K562 (cell line): Measurements from ENCODE around the gene CERS5. TPM values are rescaled to one million over a fixed set of nuclear protein-coding genes. Genes with fewer than 3 reads are reported as not detected.
A peak's percentile ranks its signal among the peaks of the same experiment; 100 is the strongest.

Experiments used
- ATAC-seq: fragments of 200-7000 bp; cut with Tn5 transposase; 3 replicates; pipeline ENCODE4 v1.9.1; 2020; ENCODE audit warnings: moderate library complexity
- BruUV-seq: library from RNA; stranded (reverse); fragments of 400-500 nt; replicated peaks from 2 replicates; lab custom pipeline; 2021; lab: Mats Ljungman, UMichigan
- CTCF ChIA-PET: fragments of 300-600 bp; formaldehyde crosslinking; extraction: SDS; loops from one replicate; lab custom pipeline; 2021; ENCODE audit warnings: low intra/inter-chr PET ratio; lab: Yijun Ruan, JAX
- POLR2A ChIA-PET: fragments of 300-600, 350-650 bp; sonication (Branson Sonifier 250); formaldehyde crosslinking; extraction: SDS; loops from one replicate; lab custom pipeline; 2021; ENCODE audit warnings: antibody characterized with exemption, inconsistent platforms; lab: Yijun Ruan, JAX
- DNase-seq, 4 experiments: peaks; one replicate each; pipeline versions ENCODE4 v3.0.0 to v3.0.0-alpha.2; 2011 to 2018; ENCODE audit warnings: low spot score in 3 of 4, mixed read lengths in 3 of 4; ENCODE audit errors: extremely low read depth in 1 of 4
- FAIRE-seq: peaks from 2 replicates; lab custom pipeline; 2011; peaks lifted over from hg19 to GRCh38; lab: Jason Lieb, UNC
- H2AFZ ChIP-seq: 2 replicates; pipeline ENCODE4 v1.6.0; 2011; ENCODE audit warnings: low read depth, low read length, control low read depth, inconsistent platforms
- H3K27ac ChIP-seq: fragments of 200-600 bp; 3 replicates; pipeline ENCODE4 v1.8.0; 2011; ENCODE audit warnings: low read depth, mild to moderate bottlenecking, control low read depth, inconsistent platforms, low read length, moderate library complexity, mixed read lengths; ENCODE audit errors: extremely low read depth
- H3K27me3 ChIP-seq, 2 experiments: fragments of 300-600 bp in 1 of 2; 2 replicates in 1 of 2; 3 replicates in 1 of 2; pipeline versions ENCODE4 v1.6.0 to v1.8.0; 2011; ENCODE audit warnings: inconsistent platforms in 2 of 2, low read length in 2 of 2, mild to moderate bottlenecking in 1 of 2, mixed read lengths in 1 of 2, moderate library complexity in 1 of 2; ENCODE audit not compliant: control insufficient read depth in 2 of 2, insufficient read depth in 2 of 2
- H3K36me3 ChIP-seq: fragments of 300-600 bp; 3 replicates; pipeline ENCODE4 v1.8.0; 2011; ENCODE audit warnings: mild to moderate bottlenecking, low read length, inconsistent platforms; ENCODE audit not compliant: control insufficient read depth, insufficient read depth
- H3K4me1 ChIP-seq, 2 experiments: fragments of 200-600 bp in 1 of 2; replicated peaks in 1 of 2; 2 replicates in 1 of 2; 3 replicates in 1 of 2; pipeline versions ENCODE4 v1.5.1 to v1.8.0; 2011; ENCODE audit warnings: inconsistent platforms in 2 of 2, low read length in 2 of 2, mild to moderate bottlenecking in 1 of 2, mixed read lengths in 1 of 2, moderate library complexity in 1 of 2; ENCODE audit not compliant: control insufficient read depth in 2 of 2, insufficient read depth in 2 of 2
- H3K4me2 ChIP-seq: 2 replicates; pipeline ENCODE4 v1.6.1; 2011; ENCODE audit warnings: low read length, control low read depth, inconsistent platforms, mixed read lengths; ENCODE audit not compliant: insufficient read depth
- H3K4me3 ChIP-seq: fragments of 200-600 bp; sonication (generic), shearing (Covaris generic); 2 replicates; pipeline ENCODE4 v1.5.1; 2016; ENCODE audit warnings: control low read depth, inconsistent platforms
- H3K79me2 ChIP-seq: fragments of 200-600 bp; 3 replicates; pipeline ENCODE4 v1.8.0; 2011; ENCODE audit warnings: low read length, inconsistent platforms; ENCODE audit not compliant: control insufficient read depth, insufficient read depth
- H3K9ac ChIP-seq, 2 experiments: 2 replicates each; pipeline versions ENCODE4 v1.6.0 to v1.6.1; 2011; ENCODE audit warnings: low read depth in 2 of 2, low read length in 2 of 2, control low read depth in 1 of 2, inconsistent platforms in 1 of 2, mild to moderate bottlenecking in 1 of 2, mixed read lengths in 1 of 2; ENCODE audit not compliant: insufficient read depth in 1 of 2
- H3K9me1 ChIP-seq: one replicate; pipeline ENCODE4 v1.6.0; 2011; ENCODE audit warnings: inconsistent platforms, mild to moderate bottlenecking, low read length, moderate library complexity; ENCODE audit not compliant: control insufficient read depth, insufficient read depth
- H3K9me3 ChIP-seq: replicated peaks from 2 replicates; pipeline ENCODE4 v1.5.1; 2011; ENCODE audit warnings: low read depth, low read length, inconsistent platforms; ENCODE audit not compliant: control insufficient read depth, insufficient read depth
- H4K20me1 ChIP-seq: replicated peaks from 2 replicates; pipeline ENCODE4 v1.6.1; 2011; ENCODE audit warnings: low read length, inconsistent platforms, mixed read lengths; ENCODE audit not compliant: control insufficient read depth, insufficient read depth
- ARHGAP35 ChIP-seq: fragments of 450-650 bp; IDR thresholded peaks from 2 replicates; pipeline ENCODE4 v1.6.1; 2018; ENCODE audit not compliant: partially characterized antibody
- CAMTA2 ChIP-seq: fragments of 250-450 bp; sonication (Bioruptor Pico); conservative IDR thresholded peaks from 2 replicates; pipeline ENCODE4 v1.5.1; 2022
- CBFA2T3 ChIP-seq: fragments of 450-650 bp; IDR thresholded peaks from 2 replicates; pipeline ENCODE4 v1.6.1; 2017
- CREB1 ChIP-seq, 2 experiments: sonication (generic) in 1 of 2; formaldehyde crosslinking in 1 of 2; IDR thresholded peaks; 2 replicates each; pipeline versions ENCODE4 v1.6.1 to v1.8.0; 2012 to 2022; ENCODE audit warnings: inconsistent platforms in 1 of 2, mild to moderate bottlenecking in 1 of 2, missing genetic modification reagents in 1 of 2, moderate library complexity in 1 of 2
- ELF4 ChIP-seq: fragments of 450-650 bp; formaldehyde crosslinking; IDR thresholded peaks from 2 replicates; pipeline ENCODE4 v1.4.0; 2022; ENCODE audit warnings: missing genetic modification characterization
- ESRRA ChIP-seq: fragments of 450-650 bp; IDR thresholded peaks from 2 replicates; pipeline ENCODE4 v1.6.1; 2014; ENCODE audit warnings: low read depth, mild to moderate bottlenecking, moderate library complexity, borderline replicate concordance
- L3MBTL2 ChIP-seq: fragments of 450-650 bp; IDR thresholded peaks from 2 replicates; pipeline ENCODE4 v1.6.1; 2016; ENCODE audit warnings: mild to moderate bottlenecking, moderate library complexity
- PREB ChIP-seq: sonication (generic); formaldehyde crosslinking; IDR thresholded peaks from 2 replicates; pipeline ENCODE4 v1.8.1; 2023; ENCODE audit warnings: mild to moderate bottlenecking, missing genetic modification reagents
- ZNF316 ChIP-seq: fragments of 450-650 bp; IDR thresholded peaks from 2 replicates; pipeline ENCODE4 v1.6.1; 2016
- WGBS: fragments of 100-300 bp; shearing (Covaris generic); methylation state at CpG from one replicate; pipeline ENCODE4 v1.1.6; 2016; ENCODE audit warnings: low coverage, mixed read lengths; ENCODE audit not compliant: insufficient coverage; ENCODE audit errors: missing lambda C conversion rate; 5-methylcytosine and 5-hydroxymethylcytosine counted together
- in situ Hi-C: fragments of 300-500 bp; cut with MboI; formaldehyde crosslinking; loops from 4 replicates; pipeline ENCODE4 v1.15.0; 2018; ENCODE audit warnings: inconsistent platforms, mixed read lengths
- intact Hi-C: fragments of 100-400 bp; cut with micrococcal nuclease; formaldehyde crosslinking; loops from 2 replicates; pipeline ENCODE4 v1.14.2; 2022
- polyA plus RNA-seq, 8 experiments: library from polyadenylated mRNA; depleted of rRNA in 4 of 8; stranded (reverse) in 5 of 8; unstranded in 3 of 8; fragments of >200 nt; fragmentation: Nextera tagmentation in 2 of 8; fragmentation: Illumina TruSeq in 1 of 8; extraction: Ambion mirVana in 2 of 8; extraction: Trizol in 1 of 8; gene quantifications; 2 replicates each; pipeline versions ENCODE4 v1.2.1 to v1.2.3, GENCODE V29; 2011 to 2014; ENCODE audit warnings: inconsistent platforms in 1 of 8, missing spikeins in 1 of 8
- total RNA-seq, 7 experiments: library from RNA; depleted of rRNA in 6 of 7; stranded (reverse); fragments of >200 nt in 6 of 7; fragmentation: Illumina TruSeq in 2 of 7; extraction: Trizol in 2 of 7; gene quantifications; 2 replicates each; pipeline versions ENCODE4 v1.2.1 to v1.2.3, GENCODE V29; 2011 to 2021; ENCODE audit warnings: low replicate concordance in 1 of 7

The CERS5 gene
- total and polyA plus RNA-seq, 9 of the 15 experiments (the other 6 are each of a cell fraction or from before 2014, with no cell fraction given) = 6.1 to 47.5 (median 17.8) TPM

- no peak for TF ChIP-seq ESRRA
- TF ChIP-seq CBFA2T3 = no peak
- no peak for TF ChIP-seq CREB1 (IDR thresholded peaks at IDR 0.05)
- TF ChIP-seq CREB1 (CRISPR knock-in tag; IDR thresholded peaks at IDR 0.05) = no peak
- TF ChIP-seq ELF4 (CRISPR knock-in tag) = no peak
Observed at GRCh38 chr12:50190859-50191258, 23.7 kb upstream of the CERS5 start (continued).

DNA sequence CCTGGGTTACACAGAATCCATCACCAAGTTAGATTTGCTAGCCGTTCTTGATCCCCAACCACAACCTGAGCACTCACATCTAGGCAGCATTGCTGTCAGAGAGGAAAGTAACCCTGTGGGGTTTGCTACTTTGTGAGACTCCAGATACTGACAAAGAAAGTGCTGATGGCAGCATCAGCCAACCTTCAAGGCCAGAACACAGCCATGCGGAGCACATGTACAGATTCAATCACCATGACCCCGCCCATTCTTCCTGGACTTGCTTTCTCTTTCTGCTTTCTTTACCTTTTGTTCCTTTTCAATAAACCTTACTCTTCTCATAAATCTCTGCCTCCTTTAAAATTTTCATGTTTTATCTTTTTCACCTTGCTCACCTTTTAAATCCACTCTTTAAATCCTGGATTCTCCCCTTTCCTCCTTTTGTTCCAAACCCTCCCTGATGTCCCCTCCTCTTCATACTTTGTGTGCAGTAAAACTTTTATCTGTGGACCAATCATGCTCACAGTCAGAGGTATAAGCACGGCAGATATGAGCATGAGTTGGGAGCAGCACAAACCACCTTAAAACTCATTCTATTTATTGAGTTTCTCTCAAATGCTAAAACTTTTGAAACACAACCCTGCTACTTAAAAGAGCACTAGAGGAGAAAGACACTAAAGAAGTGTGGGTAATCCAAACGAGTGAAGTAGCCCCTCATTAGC is 21.9 kb upstream of the CERS5 start:
- ChIA-PET POLR2A (no interaction called here), CTCF (no interaction called here)
- in situ Hi-C loops = no loop called here
- no peak overlapping the region for H2AFZ ChIP-seq
- H3K9ac ChIP-seq = no peak overlapping the region
- peak; percentile 15 for FAIRE-seq
- no peaks in the 10 kb centered on the region for H3K9me3 ChIP-seq
- intact Hi-C loops = no loop called here
- H3K4me1 ChIP-seq = 0 out of 5 replicates have a peak, but pooled peaks cover 0 to 4% of the 10 kb centered on the region in 2 experiments
- H3K27ac ChIP-seq = no peak overlapping the region
- no TSS peak for BruUV-seq
- no peaks in the 10 kb centered on the region for H3K27me3 ChIP-seq
- ATAC-seq = peak; percentile 63; the same call in 2 of the 3 replicates
- H3K36me3 ChIP-seq = peaks cover 14% of the 10 kb centered on the region; the same call in 1 of the 3 replicates
- TF ChIP-seq CAMTA2 (CRISPR knock-in tag) (no peak), PREB (no peak), ZNF316 (0 out of 2 replicates have a peak, but pooled peaks have one; percentile 6), L3MBTL2 (0 out of 2 replicates have a peak, but pooled peaks have one; percentile 12), ARHGAP35 (no peak)
- H3K9me1 ChIP-seq = peaks cover 2% of the 10 kb centered on the region
- WGBS = 49% methylated on average over 5 of the region's 5 CpGs
- H4K20me1 ChIP-seq = no peaks in the 10 kb centered on the region
- H3K79me2 ChIP-seq = no peaks in the 10 kb centered on the region
- no peak overlapping the region for H3K4me3 ChIP-seq
- DNase-seq = peak in 1 of 4 experiments; percentile 29
- H3K4me2 ChIP-seq = no peak overlapping the region
